ENCODE measurements around the gene ADORA1. TPM values are rescaled to one million over a fixed set of nuclear protein-coding genes. Genes with fewer than 3 reads are reported as not detected.
A peak's percentile ranks its signal among the peaks of the same experiment; 100 is the strongest.

ADORA1 gene
- polyA plus RNA-seq: not detected

- H3K36me3 Mint-ChIP-seq: peaks cover 4% of the 10 kb centered on the region
- H3K27ac Mint-ChIP-seq: no peak within 1 kb of the TSS
- H3K27me3 Mint-ChIP-seq: peaks cover 45% of the 10 kb centered on the region
- no peaks in the 10 kb centered on the region for H3K9me3 Mint-ChIP-seq
- H3K4me3 Mint-ChIP-seq: peak within 1 kb of the TSS in 2 of 4 donors; percentile 53 to 70
- peaks cover 0 to 7% (median 6%) of the 10 kb centered on the region in 3 donors for H3K4me1 Mint-ChIP-seq
Observed at GRCh38 chr1:203127666-203128430, at the start of gene ADORA1. ADORA1 (plus strand) TSS chr1:203127726; CDS start chr1:203128842, 1,116 bp downstream.

- H3K4me1 Mint-ChIP-seq: peaks cover 0 to 5% (median 4%) of the 10 kb centered on the region in 3 donors
- peaks cover 0 to 2% (median 0%) of the 10 kb centered on the region in 3 donors for H3K9me3 Mint-ChIP-seq
- no peak overlapping the region for H3K27ac Mint-ChIP-seq
- H3K4me3 Mint-ChIP-seq: no peak overlapping the region
- no peaks in the 10 kb centered on the region for H3K36me3 Mint-ChIP-seq
- peaks cover 27% of the 10 kb centered on the region for H3K27me3 Mint-ChIP-seq
Observed at GRCh38 chr1:203077956-203078355, 49.6 kb upstream of the ADORA1 start.

GRCh38 chr1:203078478-203078877, 49.0 kb upstream of the ADORA1 start:
- Mint-ChIP-seq H3K36me3 (no peaks in the 10 kb centered on the region), H3K9me3 (peaks cover 0 to 2% (median 0%) of the 10 kb centered on the region in 3 donors), H3K27ac (no peak overlapping the region), H3K4me1 (peaks cover 0 to 5% (median 4%) of the 10 kb centered on the region in 3 donors), H3K4me3 (no peak overlapping the region), H3K27me3 (peaks cover 26% of the 10 kb centered on the region)

- Mint-ChIP-seq H3K9me3 (peaks cover 0 to 2% (median 0%) of the 10 kb centered on the region in 3 donors), H3K4me3 (no peak overlapping the region), H3K36me3 (peaks cover 2% of the 10 kb centered on the region), H3K27me3 (peaks cover 16% of the 10 kb centered on the region), H3K4me1 (peaks cover 0 to 5% (median 4%) of the 10 kb centered on the region in 3 donors), H3K27ac (no peak overlapping the region)
Observed at GRCh38 chr1:203080456-203080855, 47.1 kb upstream of the ADORA1 start.

- H3K9me3 Mint-ChIP-seq: no peaks in the 10 kb centered on the region
- peaks cover 2% of the 10 kb centered on the region for H3K36me3 Mint-ChIP-seq
- H3K4me1 Mint-ChIP-seq: no peaks in the 10 kb centered on the region
- no peak overlapping the region for H3K27ac Mint-ChIP-seq
- peaks cover 10% of the 10 kb centered on the region for H3K27me3 Mint-ChIP-seq
- H3K4me3 Mint-ChIP-seq: no peak overlapping the region
Observed at GRCh38 chr1:203081465-203082230, 45.9 kb upstream of the ADORA1 start.

- H3K27ac Mint-ChIP-seq: no peak overlapping the region
- H3K4me3 Mint-ChIP-seq: no peak overlapping the region
- peaks cover 9% of the 10 kb centered on the region for H3K27me3 Mint-ChIP-seq
- no peaks in the 10 kb centered on the region for H3K4me1 Mint-ChIP-seq
- H3K9me3 Mint-ChIP-seq: no peaks in the 10 kb centered on the region
- peaks cover 2% of the 10 kb centered on the region for H3K36me3 Mint-ChIP-seq
Observed at GRCh38 chr1:203082231-203082505, 45.4 kb upstream of the ADORA1 start.

- Mint-ChIP-seq H3K36me3 (peaks cover 2% of the 10 kb centered on the region), H3K4me1 (no peaks in the 10 kb centered on the region), H3K9me3 (no peaks in the 10 kb centered on the region), H3K27ac (no peak overlapping the region), H3K27me3 (peaks cover 4% of the 10 kb centered on the region), H3K4me3 (no peak overlapping the region)
Observed at GRCh38 chr1:203082571-203083462, 44.7 kb upstream of the ADORA1 start.

GRCh38 chr1:203083463-203083921, 44.0 kb upstream of the ADORA1 start:
- Mint-ChIP-seq H3K4me3 (no peak overlapping the region), H3K27me3 (peaks cover 4% of the 10 kb centered on the region), H3K27ac (no peak overlapping the region), H3K9me3 (no peaks in the 10 kb centered on the region), H3K4me1 (no peaks in the 10 kb centered on the region), H3K36me3 (peaks cover 2% of the 10 kb centered on the region)

GRCh38 chr1:203084588-203085527, 42.7 kb upstream of the ADORA1 start:
- no peak overlapping the region for H3K4me3 Mint-ChIP-seq
- peaks cover 2% of the 10 kb centered on the region for H3K36me3 Mint-ChIP-seq
- H3K27me3 Mint-ChIP-seq: peaks cover 4% of the 10 kb centered on the region
- no peaks in the 10 kb centered on the region for H3K9me3 Mint-ChIP-seq
- H3K27ac Mint-ChIP-seq: no peak overlapping the region
- no peaks in the 10 kb centered on the region for H3K4me1 Mint-ChIP-seq

- Mint-ChIP-seq H3K36me3 (peaks cover 2% of the 10 kb centered on the region), H3K27ac (no peak within 1 kb of the TSS), H3K9me3 (no peaks in the 10 kb centered on the region), H3K4me1 (no peaks in the 10 kb centered on the region), H3K4me3 (no peak within 1 kb of the TSS), H3K27me3 (peaks cover 8% of the 10 kb centered on the region)
Observed at GRCh38 chr1:203085528-203086406, 41.8 kb upstream of the ADORA1 start, which contains the start of gene MYOG. MYOG (minus strand) TSS chr1:203086012; CDS start chr1:203085961, 51 bp downstream.

- H3K27me3 Mint-ChIP-seq: peaks cover 7% of the 10 kb centered on the region
- H3K4me3 Mint-ChIP-seq: no peak overlapping the region
- H3K4me1 Mint-ChIP-seq: no peaks in the 10 kb centered on the region
- H3K27ac Mint-ChIP-seq: peak overlapping the region in 1 of 3 donors; percentile 51
- H3K36me3 Mint-ChIP-seq: peaks cover 2% of the 10 kb centered on the region
- H3K9me3 Mint-ChIP-seq: no peaks in the 10 kb centered on the region
Observed at GRCh38 chr1:203086992-203087763, 40.3 kb upstream of the ADORA1 start.

- Mint-ChIP-seq H3K4me3 (no peak overlapping the region), H3K36me3 (peaks cover 2% of the 10 kb centered on the region), H3K9me3 (no peaks in the 10 kb centered on the region), H3K27ac (no peak overlapping the region), H3K4me1 (no peaks in the 10 kb centered on the region), H3K27me3 (peaks cover 12% of the 10 kb centered on the region)
Observed at GRCh38 chr1:203088441-203088840, 39.1 kb upstream of the ADORA1 start.

All from IgD-negative memory B cell (primary cell).